ENCODE data around the gene CLEC10A. TPM values are rescaled to one million over a fixed set of nuclear protein-coding genes. Genes with fewer than 3 reads are reported as not detected.
"Not testable (repeated sequence)": the region's sequence is repeated elsewhere in the genome, so short reads cannot be mapped to it uniquely, and the experiment has no call there.

CLEC10A gene
- total RNA-seq, 1 donor from 2014 or later: not detected

- no peaks in the 10 kb centered on the region for H3K4me1 ChIP-seq (ENCODE audit: insufficient read depth, low read length)
- H3K4me2 ChIP-seq (ENCODE audit: low read length): no peak overlapping the region
- peaks cover 26% of the 10 kb centered on the region for H3K27me3 ChIP-seq (ENCODE audit: insufficient read depth, low read length)
- H2AFZ ChIP-seq (ENCODE audit: low read depth, low read length): no peak overlapping the region
- H3K36me3 ChIP-seq (ENCODE audit: insufficient read depth, low read length): no peaks in the 10 kb centered on the region
- H4K20me1 ChIP-seq (ENCODE audit: insufficient read depth, low read length): no peaks in the 10 kb centered on the region
- Mint-ChIP-seq H3K27ac (ENCODE audit: unreplicated experiment) (no peak overlapping the region), H3K4me3 (ENCODE audit: unreplicated experiment) (no peak overlapping the region), H3K36me3 (ENCODE audit: low read depth, unreplicated experiment) (peaks cover 3% of the 10 kb centered on the region), H3K27me3 (ENCODE audit: low read depth, unreplicated experiment) (peaks cover 43% of the 10 kb centered on the region), H3K4me1 (ENCODE audit: low read depth, unreplicated experiment) (no peaks in the 10 kb centered on the region), H3K9me3 (ENCODE audit: unreplicated experiment) (peaks cover 12% of the 10 kb centered on the region)
- no peak overlapping the region for H3K4me3 ChIP-seq (ENCODE audit: insufficient read depth, low read depth, low read length)
- TF ChIP-seq CTCF (IDR thresholded peaks at IDR 0.05; ENCODE audit: insufficient read depth, low read depth, low read length): no peak
- TF ChIP-seq EZH2 (IDR thresholded peaks at IDR 0.05; ENCODE audit: insufficient read depth, low read length): no peak
- no peaks in the 10 kb centered on the region for H3K79me2 ChIP-seq (ENCODE audit: insufficient read depth, low read length)
- DNase-seq (ENCODE audit: low read depth) (no peak), FAIRE-seq (no peak)
- H3K9ac ChIP-seq (ENCODE audit: low read length): no peak overlapping the region
- no peak overlapping the region for H3K27ac ChIP-seq (ENCODE audit: low read depth, low read length)
- H3K9me3 ChIP-seq (ENCODE audit: insufficient read depth, low read depth, low read length): no peaks in the 10 kb centered on the region
Observed at GRCh38 chr17:7097940-7098339, 17.9 kb upstream of the CLEC10A start.

- peaks cover 23% of the 10 kb centered on the region for H3K27me3 Mint-ChIP-seq (ENCODE audit: low read depth, unreplicated experiment)
- H3K9me3 Mint-ChIP-seq (ENCODE audit: unreplicated experiment): peaks cover 8% of the 10 kb centered on the region
- no peak for TF ChIP-seq EZH2 (IDR thresholded peaks at IDR 0.05; ENCODE audit: insufficient read depth, low read length)
- no peak for TF ChIP-seq CTCF (IDR thresholded peaks at IDR 0.05; ENCODE audit: insufficient read depth, low read depth, low read length)
- Histone ChIP-seq H3K27ac (ENCODE audit: low read depth, low read length) (no peak overlapping the region), H3K4me3 (ENCODE audit: insufficient read depth, low read depth, low read length) (no peak overlapping the region), H3K9me3 (ENCODE audit: insufficient read depth, low read depth, low read length) (no peaks in the 10 kb centered on the region), H4K20me1 (ENCODE audit: insufficient read depth, low read length) (no peaks in the 10 kb centered on the region), H3K36me3 (ENCODE audit: insufficient read depth, low read length) (no peaks in the 10 kb centered on the region), H3K79me2 (ENCODE audit: insufficient read depth, low read length) (no peaks in the 10 kb centered on the region), H2AFZ (ENCODE audit: low read depth, low read length) (no peak overlapping the region), H3K4me2 (ENCODE audit: low read length) (no peak overlapping the region), H3K4me1 (ENCODE audit: insufficient read depth, low read length) (no peaks in the 10 kb centered on the region), H3K9ac (ENCODE audit: low read length) (no peak overlapping the region), H3K27me3 (ENCODE audit: insufficient read depth, low read length) (peaks cover 8% of the 10 kb centered on the region)
- peaks cover 3% of the 10 kb centered on the region for H3K36me3 Mint-ChIP-seq (ENCODE audit: low read depth, unreplicated experiment)
- no peaks in the 10 kb centered on the region for H3K4me1 Mint-ChIP-seq (ENCODE audit: low read depth, unreplicated experiment)
- no peak overlapping the region for H3K4me3 Mint-ChIP-seq (ENCODE audit: unreplicated experiment)
- FAIRE-seq (no peak), DNase-seq (ENCODE audit: low read depth) (no peak)
- no peak overlapping the region for H3K27ac Mint-ChIP-seq (ENCODE audit: unreplicated experiment)
Observed at GRCh38 chr17:7095625-7096024, 15.6 kb upstream of the CLEC10A start.

GRCh38 chr17:7094652-7095019 is 14.6 kb upstream of the CLEC10A start:
- H3K9me3 Mint-ChIP-seq (ENCODE audit: unreplicated experiment): peaks cover 4% of the 10 kb centered on the region
- Histone ChIP-seq H3K4me2 (ENCODE audit: low read length) (no peak overlapping the region), H4K20me1 (ENCODE audit: insufficient read depth, low read length) (no peaks in the 10 kb centered on the region), H3K36me3 (ENCODE audit: insufficient read depth, low read length) (no peaks in the 10 kb centered on the region), H3K79me2 (ENCODE audit: insufficient read depth, low read length) (no peaks in the 10 kb centered on the region), H3K4me3 (ENCODE audit: insufficient read depth, low read depth, low read length) (no peak overlapping the region), H3K27ac (ENCODE audit: low read depth, low read length) (no peak overlapping the region), H3K4me1 (ENCODE audit: insufficient read depth, low read length) (no peaks in the 10 kb centered on the region), H3K9ac (ENCODE audit: low read length) (no peak overlapping the region), H2AFZ (ENCODE audit: low read depth, low read length) (no peak overlapping the region), H3K27me3 (ENCODE audit: insufficient read depth, low read length) (peaks cover 8% of the 10 kb centered on the region), H3K9me3 (ENCODE audit: insufficient read depth, low read depth, low read length) (no peaks in the 10 kb centered on the region)
- H3K36me3 Mint-ChIP-seq (ENCODE audit: low read depth, unreplicated experiment): no peaks in the 10 kb centered on the region
- H3K27ac Mint-ChIP-seq (ENCODE audit: unreplicated experiment): no peak overlapping the region
- peaks cover 17% of the 10 kb centered on the region for H3K27me3 Mint-ChIP-seq (ENCODE audit: low read depth, unreplicated experiment)
- H3K4me3 Mint-ChIP-seq (ENCODE audit: unreplicated experiment): no peak overlapping the region
- TF ChIP-seq EZH2 (IDR thresholded peaks at IDR 0.05; ENCODE audit: insufficient read depth, low read length): no peak
- no peak for TF ChIP-seq CTCF (IDR thresholded peaks at IDR 0.05; ENCODE audit: insufficient read depth, low read depth, low read length)
- no peaks in the 10 kb centered on the region for H3K4me1 Mint-ChIP-seq (ENCODE audit: low read depth, unreplicated experiment)
- FAIRE-seq (no peak), DNase-seq (ENCODE audit: low read depth) (no peak)

- H3K27me3 ChIP-seq (ENCODE audit: insufficient read depth, low read length); H3K9me3 Mint-ChIP-seq (ENCODE audit: unreplicated experiment); FAIRE-seq; H3K79me2 ChIP-seq (ENCODE audit: insufficient read depth, low read length); H3K27ac Mint-ChIP-seq (ENCODE audit: unreplicated experiment); H2AFZ ChIP-seq (ENCODE audit: low read depth, low read length); H3K4me3 Mint-ChIP-seq (ENCODE audit: unreplicated experiment); H3K36me3 ChIP-seq (ENCODE audit: insufficient read depth, low read length); H3K9ac ChIP-seq (ENCODE audit: low read length); H4K20me1 ChIP-seq (ENCODE audit: insufficient read depth, low read length); DNase-seq (ENCODE audit: low read depth); H3K36me3 Mint-ChIP-seq (ENCODE audit: low read depth, unreplicated experiment); H3K9me3 ChIP-seq (ENCODE audit: insufficient read depth, low read depth, low read length); H3K4me1 Mint-ChIP-seq (ENCODE audit: low read depth, unreplicated experiment); H3K4me2 ChIP-seq (ENCODE audit: low read length); H3K4me1 ChIP-seq (ENCODE audit: insufficient read depth, low read length); H3K27ac ChIP-seq (ENCODE audit: low read depth, low read length); H3K4me3 ChIP-seq (ENCODE audit: insufficient read depth, low read depth, low read length): not testable (repeated sequence)
- peaks cover 12% of the 10 kb centered on the region for H3K27me3 Mint-ChIP-seq (ENCODE audit: low read depth, unreplicated experiment)
Observed at GRCh38 chr17:7091311-7092005, 11.4 kb upstream of the CLEC10A start.
